ENCODE results near the gene USP24. TPM values are rescaled to one million over a fixed set of nuclear protein-coding genes. Genes with fewer than 3 reads are reported as not detected.
"Not testable (repeated sequence)": the region's sequence is repeated elsewhere in the genome, so short reads cannot be mapped to it uniquely, and the experiment has no call there.

The USP24 gene
- total RNA-seq, 1 donor from 2014 or later, result 30.8 TPM

DNA sequence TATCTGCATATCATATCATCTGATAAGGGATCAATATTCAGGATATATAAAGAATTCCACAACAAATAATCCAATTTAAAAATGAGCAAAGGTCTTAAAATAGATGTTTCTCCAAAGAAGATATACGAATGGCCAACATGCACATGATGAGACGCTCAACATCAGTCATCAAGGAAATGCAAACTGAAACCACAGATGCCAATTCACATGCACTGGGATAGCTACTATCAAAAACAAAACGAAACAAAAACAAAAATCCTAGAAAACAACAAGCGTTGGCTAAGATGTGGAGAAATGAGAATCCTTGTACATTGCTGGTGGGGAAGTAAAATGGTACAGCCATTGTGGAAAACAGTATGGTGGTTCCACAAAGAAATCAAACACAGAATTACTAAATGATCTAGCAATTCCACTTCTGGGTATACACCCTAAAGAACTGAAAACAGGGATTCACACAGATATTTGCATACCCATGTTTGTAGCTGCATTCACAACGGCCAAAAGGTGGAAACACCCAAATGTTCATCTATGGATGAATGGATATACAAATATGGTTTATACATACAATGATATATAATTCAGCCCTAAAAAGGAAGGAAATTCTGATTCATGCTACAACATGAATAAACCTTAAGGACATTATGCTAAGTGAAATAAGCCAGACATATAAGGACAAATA, 96.4 kb downstream of the USP24 start:
- Histone ChIP-seq H3K79me2 (ENCODE audit: insufficient read depth, low read length) (peaks cover 3% of the 10 kb centered on the region), H3K36me3 (ENCODE audit: insufficient read depth, low read length) (peaks cover 33% of the 10 kb centered on the region), H4K20me1 (ENCODE audit: insufficient read depth, low read length) (no peaks in the 10 kb centered on the region), H3K9ac (ENCODE audit: low read length) (no peak overlapping the region), H2AFZ (ENCODE audit: low read depth, low read length) (no peak overlapping the region), H3K4me3 (ENCODE audit: insufficient read depth, low read depth, low read length) (no peak overlapping the region), H3K4me2 (ENCODE audit: low read length) (no peak overlapping the region), H3K9me3 (ENCODE audit: insufficient read depth, low read depth, low read length) (no peaks in the 10 kb centered on the region), H3K27ac (ENCODE audit: low read depth, low read length) (no peak overlapping the region), H3K4me1 (ENCODE audit: insufficient read depth, low read length) (no peaks in the 10 kb centered on the region), H3K27me3 (ENCODE audit: insufficient read depth, low read length) (no peaks in the 10 kb centered on the region)
- Mint-ChIP-seq H3K27ac (ENCODE audit: unreplicated experiment) (no peak overlapping the region), H3K4me3 (ENCODE audit: unreplicated experiment) (no peak overlapping the region), H3K9me3 (ENCODE audit: unreplicated experiment) (peaks cover 3% of the 10 kb centered on the region), H3K27me3 (ENCODE audit: low read depth, unreplicated experiment) (no peaks in the 10 kb centered on the region), H3K36me3 (ENCODE audit: low read depth, unreplicated experiment) (peaks cover 33% of the 10 kb centered on the region), H3K4me1 (ENCODE audit: low read depth, unreplicated experiment) (no peaks in the 10 kb centered on the region)
- DNase-seq (ENCODE audit: low read depth), result no peak
- TF ChIP-seq EZH2 (IDR thresholded peaks at IDR 0.05; ENCODE audit: insufficient read depth, low read length), result no peak
- TF ChIP-seq, protein P1, sequence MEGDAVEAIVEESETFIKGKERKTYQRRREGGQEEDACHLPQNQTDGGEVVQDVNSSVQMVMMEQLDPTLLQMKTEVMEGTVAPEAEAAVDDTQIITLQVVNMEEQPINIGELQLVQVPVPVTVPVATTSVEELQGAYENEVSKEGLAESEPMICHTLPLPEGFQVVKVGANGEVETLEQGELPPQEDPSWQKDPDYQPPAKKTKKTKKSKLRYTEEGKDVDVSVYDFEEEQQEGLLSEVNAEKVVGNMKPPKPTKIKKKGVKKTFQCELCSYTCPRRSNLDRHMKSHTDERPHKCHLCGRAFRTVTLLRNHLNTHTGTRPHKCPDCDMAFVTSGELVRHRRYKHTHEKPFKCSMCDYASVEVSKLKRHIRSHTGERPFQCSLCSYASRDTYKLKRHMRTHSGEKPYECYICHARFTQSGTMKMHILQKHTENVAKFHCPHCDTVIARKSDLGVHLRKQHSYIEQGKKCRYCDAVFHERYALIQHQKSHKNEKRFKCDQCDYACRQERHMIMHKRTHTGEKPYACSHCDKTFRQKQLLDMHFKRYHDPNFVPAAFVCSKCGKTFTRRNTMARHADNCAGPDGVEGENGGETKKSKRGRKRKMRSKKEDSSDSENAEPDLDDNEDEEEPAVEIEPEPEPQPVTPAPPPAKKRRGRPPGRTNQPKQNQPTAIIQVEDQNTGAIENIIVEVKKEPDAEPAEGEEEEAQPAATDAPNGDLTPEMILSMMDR (IDR thresholded peaks at IDR 0.05; ENCODE audit: insufficient read depth, low read depth, low read length), result no peak
- FAIRE-seq, result no peak

DNA sequence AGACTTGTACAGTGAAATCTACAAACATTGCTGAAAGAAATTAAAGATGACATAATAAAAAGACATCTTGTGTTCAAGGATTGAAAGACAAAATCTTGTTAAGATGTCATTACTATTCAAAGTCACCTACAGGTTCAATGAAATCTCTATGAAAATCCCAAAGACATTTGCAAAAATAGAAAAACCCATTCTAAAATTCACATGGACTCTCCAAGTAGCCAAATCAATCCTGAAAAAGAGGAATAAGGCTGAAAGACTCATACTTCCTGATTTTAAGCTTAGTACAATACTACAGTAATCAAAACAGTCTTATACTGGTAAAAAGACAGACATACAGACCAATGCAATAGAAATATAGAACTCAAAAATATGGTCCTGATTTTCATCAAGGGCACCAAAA, 97.2 kb downstream of the USP24 start:
- no peaks in the 10 kb centered on the region for H3K4me1 Mint-ChIP-seq (ENCODE audit: low read depth, unreplicated experiment)
- peaks cover 41% of the 10 kb centered on the region for H3K36me3 Mint-ChIP-seq (ENCODE audit: low read depth, unreplicated experiment)
- no peak for FAIRE-seq
- Histone ChIP-seq H3K27me3 (ENCODE audit: insufficient read depth, low read length) (no peaks in the 10 kb centered on the region), H3K4me2 (ENCODE audit: low read length) (no peak overlapping the region), H3K4me1 (ENCODE audit: insufficient read depth, low read length) (no peaks in the 10 kb centered on the region), H3K36me3 (ENCODE audit: insufficient read depth, low read length) (peaks cover 25% of the 10 kb centered on the region), H3K27ac (ENCODE audit: low read depth, low read length) (no peak overlapping the region), H3K4me3 (ENCODE audit: insufficient read depth, low read depth, low read length) (no peak overlapping the region), H3K79me2 (ENCODE audit: insufficient read depth, low read length) (peaks cover 3% of the 10 kb centered on the region), H3K9me3 (ENCODE audit: insufficient read depth, low read depth, low read length) (no peaks in the 10 kb centered on the region), H2AFZ (ENCODE audit: low read depth, low read length) (no peak overlapping the region), H4K20me1 (ENCODE audit: insufficient read depth, low read length) (no peaks in the 10 kb centered on the region), H3K9ac (ENCODE audit: low read length) (no peak overlapping the region)
- DNase-seq (ENCODE audit: low read depth), result no peak
- H3K27me3 Mint-ChIP-seq (ENCODE audit: low read depth, unreplicated experiment), result no peaks in the 10 kb centered on the region
- H3K9me3 Mint-ChIP-seq (ENCODE audit: unreplicated experiment), result peaks cover 3% of the 10 kb centered on the region
- H3K27ac Mint-ChIP-seq (ENCODE audit: unreplicated experiment), result no peak overlapping the region
- TF ChIP-seq EZH2 (IDR thresholded peaks at IDR 0.05; ENCODE audit: insufficient read depth, low read length), result no peak
- TF ChIP-seq, protein P1 (IDR thresholded peaks at IDR 0.05; ENCODE audit: insufficient read depth, low read depth, low read length), result no peak
- no peak overlapping the region for H3K4me3 Mint-ChIP-seq (ENCODE audit: unreplicated experiment)

DNA sequence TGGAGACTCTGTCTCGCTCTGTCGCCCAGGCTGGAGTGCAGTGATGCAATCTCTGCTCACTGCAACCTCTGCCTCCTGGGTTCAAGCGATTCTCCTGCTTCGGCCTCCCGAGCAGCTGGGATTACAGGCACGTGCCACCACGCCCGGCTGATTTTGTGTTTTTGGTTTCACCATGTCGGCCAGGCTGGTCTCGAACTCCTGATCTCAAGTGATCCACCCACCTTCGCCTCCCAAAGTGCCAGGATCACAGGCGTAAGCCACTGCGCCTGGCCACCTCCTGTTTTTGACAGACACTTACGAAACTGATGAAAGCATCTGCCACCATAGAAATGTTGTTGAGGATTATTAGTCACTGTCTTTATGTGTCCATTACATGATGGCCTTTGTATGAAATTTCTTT, 106.2 kb downstream of the USP24 start:
- FAIRE-seq; H3K9ac ChIP-seq (ENCODE audit: low read length); H3K4me2 ChIP-seq (ENCODE audit: low read length); H3K4me3 ChIP-seq (ENCODE audit: insufficient read depth, low read depth, low read length); H4K20me1 ChIP-seq (ENCODE audit: insufficient read depth, low read length); H3K9me3 ChIP-seq (ENCODE audit: insufficient read depth, low read depth, low read length); H3K27ac Mint-ChIP-seq (ENCODE audit: unreplicated experiment); H3K27me3 Mint-ChIP-seq (ENCODE audit: low read depth, unreplicated experiment); H3K27ac ChIP-seq (ENCODE audit: low read depth, low read length); H2AFZ ChIP-seq (ENCODE audit: low read depth, low read length); H3K9me3 Mint-ChIP-seq (ENCODE audit: unreplicated experiment); H3K4me1 Mint-ChIP-seq (ENCODE audit: low read depth, unreplicated experiment); H3K4me1 ChIP-seq (ENCODE audit: insufficient read depth, low read length); DNase-seq (ENCODE audit: low read depth); H3K27me3 ChIP-seq (ENCODE audit: insufficient read depth, low read length); H3K79me2 ChIP-seq (ENCODE audit: insufficient read depth, low read length); H3K4me3 Mint-ChIP-seq (ENCODE audit: unreplicated experiment): not testable (repeated sequence)
- peaks cover 28% of the 10 kb centered on the region for H3K36me3 ChIP-seq (ENCODE audit: insufficient read depth, low read length)
- peaks cover 26% of the 10 kb centered on the region for H3K36me3 Mint-ChIP-seq (ENCODE audit: low read depth, unreplicated experiment)

All from astrocyte (in vitro differentiated cells and primary cell).